Parathyroid adenoma (tissue), 2 donors: ENCODE measurements around the gene ZMIZ1.

Experiments used
- H2AFZ ChIP-seq: fragments of 300-600 bp; sonication (generic); one replicate; pipeline ENCODE4 v1.7.0; 2017; ENCODE audit warnings: antibody characterized with exemption, mild to moderate bottlenecking
- H3K27ac ChIP-seq: fragments of 300-600 bp; sonication (generic); one replicate; pipeline ENCODE4 v1.7.0; 2017
- H3K27me3 ChIP-seq: fragments of 300-600 bp; sonication (generic); one replicate; pipeline ENCODE4 v1.7.0; 2017; ENCODE audit warnings: low read length; ENCODE audit not compliant: control insufficient read depth, insufficient read depth
- H3K36me3 ChIP-seq: fragments of 300-600 bp; sonication (generic); one replicate; pipeline ENCODE4 v1.7.0; 2017; ENCODE audit warnings: low read length; ENCODE audit not compliant: control insufficient read depth, insufficient read depth
- H3K4me1 ChIP-seq: fragments of 300-600 bp; sonication (generic); one replicate; pipeline ENCODE4 v1.7.0; 2017; ENCODE audit warnings: control low read depth
- H3K4me2 ChIP-seq: fragments of 300-600 bp; sonication (generic); one replicate; pipeline ENCODE4 v1.7.0; 2017; ENCODE audit warnings: low read length
- H3K4me3 ChIP-seq: fragments of 300-600 bp; sonication (generic); one replicate; pipeline ENCODE4 v1.7.0; 2017; ENCODE audit warnings: low read depth, low read length
- H3K79me2 ChIP-seq: fragments of 300-600 bp; sonication (generic); one replicate; pipeline ENCODE4 v1.7.0; 2017; ENCODE audit warnings: control low read depth
- H3K9ac ChIP-seq: fragments of 300-600 bp; sonication (generic); one replicate; pipeline ENCODE4 v1.7.0; 2017; ENCODE audit warnings: mild to moderate bottlenecking
- H3K9me3 ChIP-seq: fragments of 300-600 bp; sonication (generic); one replicate; pipeline ENCODE4 v1.7.0; 2017; ENCODE audit warnings: low read length; ENCODE audit not compliant: control insufficient read depth
- TF ChIP-seq, protein P1 (sequence below): fragments of 300-600 bp; sonication (generic); IDR thresholded peaks from one replicate; pipeline ENCODE4 v1.7.0; 2017; ENCODE audit warnings: antibody characterized with exemption, mild to moderate bottlenecking
- donor health status: primary hyperparathyroidism.

ZMIZ1 gene

DNA sequence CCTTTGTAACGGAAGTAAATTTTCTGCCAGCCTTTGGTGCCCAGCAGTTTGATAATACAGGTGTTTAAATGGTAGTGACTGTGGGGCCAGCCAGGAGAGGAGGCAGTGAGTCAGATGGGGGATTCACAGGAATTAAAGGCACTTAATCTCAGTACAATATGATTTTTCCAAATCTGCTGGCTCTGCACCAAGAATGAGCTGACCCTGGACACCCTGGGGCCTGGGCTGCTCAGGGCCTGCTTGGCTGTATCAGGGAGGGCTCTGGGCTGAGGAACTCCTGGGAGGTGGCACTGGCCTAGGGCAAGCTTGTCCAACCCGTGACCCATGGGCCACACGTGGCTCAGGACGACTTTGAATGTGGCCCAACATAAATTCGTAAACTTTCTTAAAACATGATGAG lies 104.1 kb downstream of the ZMIZ1 start:
- Histone ChIP-seq H3K4me1 (no peaks in the 10 kb centered on the region), H2AFZ (no peak overlapping the region), H3K27me3 (no peaks in the 10 kb centered on the region), H3K27ac (no peak overlapping the region), H3K4me2 (no peak overlapping the region), H3K4me3 (no peak overlapping the region), H3K9ac (no peak overlapping the region), H3K9me3 (no peaks in the 10 kb centered on the region), H3K36me3 (no peaks in the 10 kb centered on the region), H3K79me2 (no peaks in the 10 kb centered on the region)
- TF ChIP-seq, protein P1, sequence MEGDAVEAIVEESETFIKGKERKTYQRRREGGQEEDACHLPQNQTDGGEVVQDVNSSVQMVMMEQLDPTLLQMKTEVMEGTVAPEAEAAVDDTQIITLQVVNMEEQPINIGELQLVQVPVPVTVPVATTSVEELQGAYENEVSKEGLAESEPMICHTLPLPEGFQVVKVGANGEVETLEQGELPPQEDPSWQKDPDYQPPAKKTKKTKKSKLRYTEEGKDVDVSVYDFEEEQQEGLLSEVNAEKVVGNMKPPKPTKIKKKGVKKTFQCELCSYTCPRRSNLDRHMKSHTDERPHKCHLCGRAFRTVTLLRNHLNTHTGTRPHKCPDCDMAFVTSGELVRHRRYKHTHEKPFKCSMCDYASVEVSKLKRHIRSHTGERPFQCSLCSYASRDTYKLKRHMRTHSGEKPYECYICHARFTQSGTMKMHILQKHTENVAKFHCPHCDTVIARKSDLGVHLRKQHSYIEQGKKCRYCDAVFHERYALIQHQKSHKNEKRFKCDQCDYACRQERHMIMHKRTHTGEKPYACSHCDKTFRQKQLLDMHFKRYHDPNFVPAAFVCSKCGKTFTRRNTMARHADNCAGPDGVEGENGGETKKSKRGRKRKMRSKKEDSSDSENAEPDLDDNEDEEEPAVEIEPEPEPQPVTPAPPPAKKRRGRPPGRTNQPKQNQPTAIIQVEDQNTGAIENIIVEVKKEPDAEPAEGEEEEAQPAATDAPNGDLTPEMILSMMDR: no peak

DNA sequence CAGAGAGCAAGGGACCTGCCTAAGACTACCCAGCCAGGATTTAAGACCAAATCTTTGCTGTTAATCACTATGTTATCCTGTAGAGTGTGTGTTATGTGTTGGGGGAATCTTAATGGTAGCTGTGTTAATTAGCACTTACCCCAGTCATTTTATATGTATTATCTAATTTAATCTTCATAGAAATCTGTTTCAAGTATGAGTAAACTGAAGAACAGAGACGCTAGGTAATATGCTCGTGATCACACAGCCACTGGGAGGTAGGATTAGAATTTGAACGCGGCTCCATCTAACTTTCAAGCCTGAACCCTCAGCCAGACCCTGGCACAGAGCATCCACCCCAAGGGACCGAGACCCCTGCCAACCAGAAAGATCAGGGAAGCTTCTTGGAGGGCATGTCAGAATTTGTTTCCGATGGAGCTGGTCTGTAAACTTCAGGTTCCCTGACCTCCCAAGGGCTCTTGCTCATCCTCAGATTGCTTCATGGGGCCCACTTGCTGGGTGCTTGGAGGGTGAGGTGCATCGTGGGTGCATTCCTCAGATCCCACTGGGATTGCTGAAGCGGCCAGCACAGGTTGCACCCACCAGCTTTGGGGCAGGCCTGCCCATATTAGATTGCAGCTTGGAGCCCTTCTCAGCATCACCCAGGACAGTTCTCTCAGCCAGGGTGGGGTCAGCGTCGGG lies 105.0 kb downstream of the ZMIZ1 start:
- Histone ChIP-seq H3K36me3 (no peaks in the 10 kb centered on the region), H3K9me3 (no peaks in the 10 kb centered on the region), H3K27ac (no peak overlapping the region), H3K4me3 (no peak overlapping the region), H3K4me1 (no peaks in the 10 kb centered on the region), H3K79me2 (no peaks in the 10 kb centered on the region), H2AFZ (no peak overlapping the region), H3K27me3 (no peaks in the 10 kb centered on the region), H3K9ac (no peak overlapping the region), H3K4me2 (no peak overlapping the region)
- TF ChIP-seq, protein P1: no peak

DNA sequence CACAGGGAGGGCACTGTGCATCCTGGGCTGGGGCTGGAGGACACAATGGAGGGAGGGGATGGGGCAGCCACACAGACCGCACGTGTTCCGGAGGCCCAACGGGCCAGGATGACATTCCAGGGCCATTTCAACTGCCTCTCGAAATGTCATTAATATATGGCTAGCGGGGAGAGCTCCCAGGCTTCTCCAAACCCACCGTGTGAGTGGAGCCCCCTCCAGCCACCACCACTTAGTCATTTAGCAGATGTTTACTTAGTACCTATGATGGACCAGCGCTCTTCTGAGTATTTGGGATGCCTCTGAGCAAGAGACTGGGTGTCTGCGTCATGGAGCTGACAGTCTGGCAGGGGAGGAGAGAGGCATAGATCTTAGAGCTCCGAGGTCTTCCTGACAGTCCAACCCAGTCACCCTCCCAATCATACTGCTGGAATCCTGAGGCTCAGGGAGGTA lies 107.3 kb downstream of the ZMIZ1 start:
- Histone ChIP-seq H3K4me1 (no peaks in the 10 kb centered on the region), H3K9ac (no peak overlapping the region), H2AFZ (no peak overlapping the region), H3K4me2 (no peak overlapping the region), H3K9me3 (no peaks in the 10 kb centered on the region), H3K79me2 (no peaks in the 10 kb centered on the region), H3K36me3 (no peaks in the 10 kb centered on the region), H3K4me3 (no peak overlapping the region), H3K27me3 (no peaks in the 10 kb centered on the region), H3K27ac (no peak overlapping the region)
- TF ChIP-seq, protein P1: no peak

DNA sequence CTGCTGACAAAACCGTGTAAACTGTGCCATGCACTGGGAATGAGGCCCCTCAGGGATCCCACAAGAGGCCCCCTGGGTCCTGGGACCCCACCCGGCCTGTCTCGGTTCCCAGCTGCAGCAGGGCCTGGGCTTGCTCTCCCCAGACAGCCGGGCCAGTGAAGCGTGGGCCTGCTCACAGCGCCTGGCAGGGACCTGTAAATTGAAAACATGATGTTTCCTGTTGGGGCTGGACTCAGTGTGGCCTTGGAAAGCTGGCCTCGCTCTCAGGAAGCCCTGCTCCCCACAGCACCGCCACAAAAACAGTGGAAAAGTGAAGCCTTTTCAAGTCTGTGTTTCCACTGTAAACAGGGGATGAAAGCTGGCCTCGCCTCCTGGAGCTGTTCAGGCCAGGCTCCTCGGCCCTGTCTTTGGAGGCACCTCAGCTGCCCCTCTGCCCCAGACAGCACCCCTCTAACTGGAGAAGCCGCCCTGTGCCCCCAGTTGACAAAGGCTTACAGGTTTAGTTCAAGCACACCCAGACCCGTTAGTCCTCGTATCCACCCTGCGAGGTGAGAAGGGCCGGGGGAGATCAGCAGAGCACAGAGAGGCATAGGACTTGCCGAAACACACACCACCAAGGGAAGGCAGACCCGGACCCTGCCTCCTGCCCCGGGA lies 108.3 kb downstream of the ZMIZ1 start:
- H3K27me3 ChIP-seq: no peaks in the 10 kb centered on the region
- H3K9me3 ChIP-seq: no peaks in the 10 kb centered on the region
- H3K36me3 ChIP-seq: no peaks in the 10 kb centered on the region
- TF ChIP-seq, protein P1: no peak
- no peak overlapping the region for H3K4me3 ChIP-seq
- H3K4me2 ChIP-seq: no peak overlapping the region
- H3K79me2 ChIP-seq: no peaks in the 10 kb centered on the region
- H3K4me1 ChIP-seq: no peaks in the 10 kb centered on the region
- H3K27ac ChIP-seq: no peak overlapping the region
- H2AFZ ChIP-seq: no peak overlapping the region
- no peak overlapping the region for H3K9ac ChIP-seq
